HG02870 (cell line): Measurements from ENCODE around the gene CREM.

Source experiments
- ATAC-seq: cut with Tn5 transposase; IDR thresholded peaks from one replicate; pipeline ENCODE4 v1.9.1; 2021; ENCODE audit warnings: mild to moderate bottlenecking, moderate library complexity; ENCODE audit not compliant: unreplicated experiment

The CREM gene

DNA sequence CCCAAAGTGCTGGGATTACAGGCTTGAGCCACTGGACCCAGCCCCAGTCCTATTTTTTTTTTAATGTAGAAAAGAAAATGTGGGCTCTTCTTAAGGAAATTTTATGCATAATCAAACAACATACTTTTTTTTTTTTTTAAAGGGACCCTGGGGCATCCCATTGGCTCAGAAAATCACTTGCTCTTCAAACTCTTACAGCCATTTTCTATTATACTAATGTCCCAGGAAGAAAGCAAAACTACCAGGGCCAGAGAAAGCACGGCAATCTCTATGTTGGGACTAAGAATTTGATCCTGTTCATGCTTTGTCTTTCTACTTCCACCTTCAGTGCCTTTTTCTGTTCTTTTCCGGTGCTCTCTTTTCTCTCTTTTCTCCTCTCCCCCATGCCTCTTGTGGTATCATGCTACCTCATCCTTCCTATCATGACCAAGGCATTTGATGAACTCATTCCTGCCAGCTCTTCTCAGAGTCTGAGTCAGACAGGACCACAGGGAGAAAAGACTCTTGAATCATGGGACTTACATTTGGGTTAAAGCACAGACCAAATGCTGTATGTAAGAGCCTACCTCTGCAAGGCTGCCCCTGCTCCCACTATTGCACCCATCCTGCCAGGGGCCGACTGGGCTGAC lies 133.2 kb downstream of the CREM start:
- no peak for ATAC-seq

- no peak for ATAC-seq
Measured at GRCh38 chr10:35262436-35262835, 135.8 kb downstream of the CREM start.
